GM18868 (cell line): ENCODE measurements around the gene FBXO15.
A peak's percentile ranks its signal among the peaks of the same experiment; 100 is the strongest.

Experiments
- ATAC-seq: cut with Tn5 transposase; IDR thresholded peaks from one replicate; pipeline ENCODE4 v1.9.1; 2021; ENCODE audit warnings: mild to moderate bottlenecking, moderate library complexity; ENCODE audit not compliant: unreplicated experiment

Gene FBXO15

DNA sequence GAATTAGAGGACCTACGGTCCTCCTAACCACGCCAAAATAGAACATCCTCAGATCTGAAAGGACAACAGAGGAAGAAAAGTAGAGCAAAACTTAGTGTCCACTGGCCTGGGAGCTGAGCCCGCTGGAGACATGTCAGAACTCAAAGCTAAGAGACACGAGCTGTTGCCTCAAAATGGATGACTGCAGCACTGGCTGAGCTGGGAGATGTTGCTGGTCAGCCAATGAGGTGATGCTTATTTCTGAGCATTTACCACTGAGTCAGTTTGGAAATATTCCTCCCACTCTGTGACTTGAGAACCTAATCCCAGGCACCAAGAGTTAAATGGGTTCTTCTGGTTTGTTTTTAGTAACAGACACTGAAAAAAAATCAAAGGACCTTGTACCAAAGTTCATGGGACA lies 32.6 kb downstream of the FBXO15 start:
- ATAC-seq, result no peak

DNA sequence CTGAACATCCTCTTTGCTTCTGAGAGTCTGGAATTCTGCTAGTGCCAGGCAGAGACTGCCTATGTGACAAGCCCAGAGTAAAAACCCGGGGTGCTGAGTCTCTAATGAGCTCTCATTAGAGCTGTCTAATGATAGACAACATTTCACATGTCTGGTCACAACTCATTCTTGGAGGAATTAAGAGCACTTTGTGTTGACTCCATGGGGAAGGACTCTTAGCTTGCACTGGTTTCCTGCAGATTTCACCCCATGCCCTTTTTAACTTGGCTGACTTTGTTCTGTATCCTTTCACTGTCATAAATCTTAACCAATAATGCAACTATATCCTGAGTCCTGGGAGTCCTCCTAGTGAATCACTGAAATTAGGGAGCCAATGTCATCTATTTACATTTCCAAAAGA lies 33.5 kb downstream of the FBXO15 start:
- no peak for ATAC-seq

DNA sequence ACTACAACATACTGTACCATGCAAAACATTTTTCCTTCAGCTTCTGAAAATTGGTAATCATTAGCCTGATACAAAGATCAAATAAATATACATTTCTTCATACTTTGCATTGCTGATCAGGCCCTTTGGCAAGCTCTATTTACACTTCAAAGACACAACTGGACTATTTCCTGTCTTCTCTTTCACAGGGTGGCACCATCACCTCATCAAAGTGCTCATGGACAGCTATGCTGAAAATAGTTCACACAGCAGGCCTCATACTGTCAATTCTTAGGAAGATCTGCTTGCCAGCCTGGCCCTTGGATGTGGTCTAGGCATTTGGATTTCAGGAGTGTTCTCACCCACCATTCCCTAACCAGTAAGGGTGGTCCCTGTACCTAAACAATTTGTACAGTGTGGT lies 33.9 kb downstream of the FBXO15 start:
- ATAC-seq, result no peak

DNA sequence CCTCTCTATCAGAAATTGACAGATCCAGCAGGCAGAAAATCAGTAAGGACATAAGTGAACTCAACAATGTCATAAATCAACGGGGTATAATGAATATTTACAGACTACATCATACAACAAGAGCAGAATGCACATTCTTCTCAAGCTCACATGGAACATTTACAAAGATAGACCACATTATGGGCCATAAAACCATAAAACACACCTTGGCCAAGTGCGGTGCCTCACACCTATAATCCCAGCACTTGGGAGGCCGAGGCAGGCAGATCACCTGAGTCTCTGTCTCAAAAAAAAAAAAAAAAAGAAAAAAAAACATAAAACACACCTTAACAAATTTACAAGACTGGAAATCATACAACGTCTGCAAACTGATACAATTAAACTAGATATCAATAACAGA lies 36.7 kb downstream of the FBXO15 start:
- no peak for ATAC-seq

DNA sequence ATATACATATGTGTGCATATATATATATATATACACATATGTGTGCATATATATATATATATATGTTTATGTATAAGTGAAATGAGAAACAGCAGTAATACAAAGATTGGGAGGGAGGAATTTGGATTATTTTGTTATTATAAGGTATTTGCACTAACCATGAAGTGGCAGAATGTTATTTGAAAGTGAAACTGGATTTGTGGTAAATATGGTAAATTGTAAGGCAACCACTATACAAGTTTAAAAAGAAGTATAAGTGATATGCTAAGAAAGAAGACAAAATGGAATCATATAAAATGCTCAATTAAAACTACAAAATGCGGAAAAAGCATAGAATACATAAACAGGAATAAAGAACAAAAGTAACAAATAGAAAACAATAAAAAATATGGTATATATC lies 37.5 kb downstream of the FBXO15 start:
- ATAC-seq, result no peak

DNA sequence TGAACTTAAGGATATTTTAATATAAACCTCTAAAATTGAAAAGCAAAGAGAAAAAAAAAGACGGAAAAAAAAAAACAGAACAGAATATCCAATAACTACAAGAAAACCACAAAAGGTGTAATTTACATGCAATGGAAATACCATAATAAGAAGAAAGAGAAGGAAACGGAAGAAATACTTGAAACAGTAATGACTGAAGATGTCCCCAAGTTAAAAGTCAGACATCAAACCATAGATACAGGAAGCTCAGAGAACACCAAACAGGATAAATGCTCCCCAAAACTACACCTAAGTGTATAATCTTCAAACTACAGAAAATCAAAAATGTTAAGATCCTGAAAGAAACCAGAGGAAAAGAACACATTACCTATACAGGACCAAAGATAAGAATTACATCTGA lies 39.2 kb downstream of the FBXO15 start:
- ATAC-seq, result no peak

DNA sequence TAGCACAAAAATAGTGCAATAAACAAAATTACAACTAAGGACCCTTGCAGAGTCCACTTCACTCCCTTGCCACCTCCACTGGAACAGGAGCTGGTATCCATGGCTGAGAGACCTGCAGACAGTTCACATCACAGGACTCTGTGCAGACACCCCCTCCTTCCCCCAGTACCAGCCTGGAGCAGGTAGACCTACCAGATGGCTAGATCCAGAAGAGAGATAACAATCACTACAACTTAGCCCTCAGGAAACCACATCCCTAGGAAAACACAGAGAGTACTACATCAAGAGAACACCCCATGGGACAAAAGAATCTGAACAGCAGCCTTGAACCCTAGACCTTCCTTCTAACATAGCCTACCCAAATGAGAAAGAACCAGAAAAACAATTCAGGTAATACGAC lies 49.8 kb downstream of the FBXO15 start:
- ATAC-seq, result no peak

DNA sequence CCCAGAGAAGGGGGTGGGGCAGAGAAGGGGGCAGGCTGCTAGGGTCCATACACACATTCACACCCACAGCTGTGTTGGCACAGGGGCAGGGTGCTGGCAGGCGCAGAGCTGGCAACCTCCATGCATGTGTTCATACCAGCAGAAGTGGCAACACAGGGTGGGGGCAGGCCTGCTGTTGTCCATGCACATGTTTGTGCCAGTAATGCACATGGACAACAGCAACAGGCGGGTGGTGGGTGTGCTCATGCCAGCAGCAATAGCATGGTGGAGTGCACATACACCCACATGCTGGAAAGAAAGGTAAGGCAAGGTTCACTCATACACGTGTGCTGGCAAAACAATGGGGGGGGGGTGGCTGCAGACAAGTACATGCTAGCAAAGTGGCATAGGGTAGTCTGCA lies 54.7 kb downstream of the FBXO15 start:
- ATAC-seq, result no peak

DNA sequence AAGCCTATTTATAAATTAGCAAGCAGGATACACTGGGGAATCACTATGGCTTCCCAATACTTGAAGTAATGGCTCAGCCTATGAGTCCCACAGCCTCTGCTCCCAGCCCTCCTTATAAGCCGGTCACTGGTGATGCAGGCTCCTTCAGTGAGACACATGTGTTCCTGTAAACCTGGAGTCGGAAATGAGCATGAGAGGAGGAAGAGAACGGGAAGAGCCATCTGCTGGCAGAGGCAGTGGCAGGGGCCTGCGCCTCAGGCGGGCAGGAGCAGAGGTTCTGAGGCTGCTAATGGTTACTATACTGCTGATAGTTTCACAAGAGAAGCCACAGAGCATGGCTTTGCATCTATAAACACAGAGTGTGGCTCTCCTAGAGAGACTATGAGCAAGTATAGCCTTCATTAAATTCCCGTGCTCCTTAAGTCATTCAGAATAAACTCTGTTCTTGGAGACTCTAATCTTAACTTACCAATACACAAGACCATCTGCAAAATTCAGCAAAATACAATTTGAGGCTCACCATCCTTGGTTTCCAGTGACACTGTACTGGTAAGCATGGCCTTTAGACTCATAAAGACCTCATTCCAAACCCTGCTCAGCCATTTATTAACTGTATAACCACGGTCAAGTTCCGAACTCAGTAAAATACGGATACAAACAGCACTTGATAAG lies 63.3 kb downstream of the FBXO15 start:
- ATAC-seq, result no peak

DNA sequence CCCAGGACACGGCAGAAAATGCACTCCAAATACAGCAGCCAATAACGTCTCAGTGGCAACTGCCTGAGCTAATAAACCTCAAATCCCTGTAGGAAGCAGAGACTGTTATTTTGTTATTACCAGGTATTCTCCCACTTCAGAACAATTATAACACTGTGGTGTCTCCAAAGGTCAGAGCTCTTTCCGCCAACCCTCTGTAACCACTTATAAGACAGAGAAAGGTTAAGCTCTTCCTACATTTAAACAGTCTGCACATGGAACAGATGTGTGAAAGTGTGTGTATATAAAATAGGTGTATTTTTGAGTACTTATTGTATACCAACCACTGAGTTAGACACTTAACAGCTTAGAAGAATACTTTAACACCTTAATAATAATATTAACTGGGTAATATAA lies 64.1 kb downstream of the FBXO15 start:
- ATAC-seq, result no peak

DNA sequence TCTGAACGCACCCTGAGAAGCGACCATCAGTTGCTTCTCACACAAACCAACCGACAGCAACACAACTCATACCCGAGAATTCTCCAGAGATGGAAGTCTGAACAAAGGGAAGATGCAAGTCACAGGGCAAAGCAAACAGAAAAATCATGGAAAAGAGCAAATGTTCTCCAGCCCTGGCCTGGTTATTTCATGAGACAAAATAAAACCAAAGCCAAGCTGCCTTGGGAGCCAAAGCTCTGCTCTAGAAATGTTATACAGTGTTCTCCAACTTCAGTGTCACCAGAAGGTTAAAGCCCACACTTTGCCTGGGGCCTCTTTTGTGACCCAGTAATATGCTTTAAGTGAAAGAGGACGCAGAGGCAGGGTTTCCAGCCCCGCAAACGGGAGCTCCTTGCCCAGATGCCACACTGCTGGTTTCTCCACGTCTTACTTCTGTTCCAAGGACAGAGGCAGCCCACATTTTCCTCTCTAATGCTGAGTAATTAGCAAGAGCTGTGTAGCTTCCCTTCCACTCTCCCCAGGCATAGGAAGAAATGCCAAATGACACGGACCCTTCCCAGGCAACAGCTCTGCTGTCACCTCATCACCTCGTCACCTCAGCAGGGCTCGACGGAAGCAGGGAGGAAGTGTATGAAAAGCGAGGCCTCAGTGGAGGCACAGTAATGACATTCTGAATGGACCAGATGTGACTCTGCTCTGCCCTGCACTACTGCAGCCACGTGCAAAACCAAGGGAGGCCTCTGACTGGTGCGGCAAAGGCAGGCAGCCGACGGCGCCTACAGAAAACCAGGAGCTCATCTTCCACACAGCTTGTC lies 64.7 kb downstream of the FBXO15 start:
- peak; percentile 3 for ATAC-seq

DNA sequence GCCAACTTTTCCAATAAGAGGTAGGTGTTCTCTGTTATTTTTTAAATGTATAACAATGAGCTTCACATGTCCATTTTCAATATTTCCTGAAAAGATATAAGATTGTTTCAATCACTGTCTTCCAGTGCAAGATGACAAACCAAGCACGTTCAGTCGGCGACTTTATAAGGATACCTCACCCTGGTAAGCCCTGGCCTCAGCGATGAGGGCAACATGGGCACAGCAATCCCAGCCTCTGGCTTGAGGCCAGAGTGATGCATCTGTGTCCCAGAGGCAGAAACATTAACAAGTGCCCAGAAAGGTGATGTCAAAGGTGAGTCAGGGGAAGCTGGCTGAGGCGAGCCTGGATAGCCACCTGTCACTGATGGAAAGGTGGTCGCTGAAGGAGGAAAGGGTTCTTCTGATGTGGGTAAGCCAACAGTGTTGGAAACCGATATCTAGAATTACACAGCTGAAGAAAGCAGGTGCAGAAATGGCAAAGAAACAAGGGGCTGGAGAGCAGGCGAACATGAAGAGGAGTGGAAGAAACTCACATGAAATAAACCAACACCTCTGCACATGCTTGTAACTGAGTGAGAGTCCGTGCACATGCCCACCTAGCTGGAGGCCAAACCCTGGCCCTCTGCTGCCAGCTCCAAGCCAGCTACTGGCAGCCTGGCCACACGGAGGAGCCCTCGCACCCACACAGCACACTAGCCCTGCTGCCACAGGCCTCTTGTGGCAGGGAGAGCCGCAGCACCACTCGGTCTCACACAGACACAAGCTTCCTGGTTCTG lies 65.5 kb downstream of the FBXO15 start:
- peak; percentile 97 for ATAC-seq

DNA sequence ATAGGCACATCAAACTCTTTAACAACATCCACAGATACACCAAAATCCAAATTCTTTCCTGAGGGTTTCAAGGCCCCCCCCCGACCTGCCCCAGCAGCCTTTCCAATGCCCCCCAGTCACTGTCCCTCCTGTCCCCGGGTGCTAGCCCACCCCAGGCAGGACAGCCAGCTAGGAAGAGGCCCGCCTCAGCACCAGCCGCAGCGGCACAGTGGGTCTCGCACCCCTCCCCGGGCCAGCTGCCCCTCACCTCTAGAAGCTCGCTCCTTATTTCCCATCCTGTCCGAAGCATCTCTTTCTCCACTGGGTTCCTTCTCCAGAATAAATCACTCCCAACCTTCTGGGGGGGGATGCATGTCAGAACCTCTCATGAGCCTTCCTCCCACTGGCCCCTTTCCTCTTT lies 69.4 kb downstream of the FBXO15 start:
- ATAC-seq, result no peak

DNA sequence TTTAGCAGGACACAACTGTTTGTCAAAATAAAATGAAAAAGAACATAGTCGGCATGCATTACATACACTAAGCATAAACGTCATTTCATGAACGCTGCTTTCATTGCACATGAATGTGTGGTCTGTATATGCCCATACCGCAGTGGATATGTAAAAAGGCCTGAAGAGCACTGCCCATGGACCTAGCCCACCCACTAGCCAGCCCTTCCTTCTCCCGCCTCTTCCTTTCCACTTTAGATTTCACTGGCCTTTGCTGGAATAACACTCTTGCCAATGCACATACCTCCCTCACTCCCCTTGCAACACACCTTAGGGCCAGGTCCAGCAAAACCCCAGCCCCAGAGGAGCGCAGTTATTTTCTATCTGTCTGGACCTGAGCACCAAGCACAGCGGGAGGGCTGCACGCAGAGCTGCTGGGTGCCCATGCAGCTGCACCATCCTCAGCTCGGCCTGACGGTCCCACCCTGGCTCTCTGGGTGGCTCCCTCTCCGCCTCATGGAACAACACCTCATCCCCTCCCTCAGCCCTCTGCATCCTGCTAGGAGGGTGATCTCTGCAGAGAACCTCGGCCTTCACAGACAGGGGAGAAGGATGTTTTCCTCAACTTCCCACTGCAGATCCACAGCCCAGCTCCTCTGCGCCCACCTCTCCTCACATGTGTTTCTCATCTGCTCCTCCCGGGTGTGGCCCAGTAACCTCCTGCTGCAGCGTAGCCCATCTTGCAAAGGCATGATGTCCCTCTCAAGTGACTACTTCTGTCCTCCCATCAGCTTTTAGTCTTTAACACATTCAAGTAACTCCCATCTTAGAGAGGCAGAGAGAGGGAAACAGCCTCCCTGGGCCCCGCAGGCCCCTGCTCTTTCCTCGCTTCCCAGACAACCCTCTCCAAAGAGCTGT lies 72.7 kb downstream of the FBXO15 start:
- ATAC-seq, result no peak

DNA sequence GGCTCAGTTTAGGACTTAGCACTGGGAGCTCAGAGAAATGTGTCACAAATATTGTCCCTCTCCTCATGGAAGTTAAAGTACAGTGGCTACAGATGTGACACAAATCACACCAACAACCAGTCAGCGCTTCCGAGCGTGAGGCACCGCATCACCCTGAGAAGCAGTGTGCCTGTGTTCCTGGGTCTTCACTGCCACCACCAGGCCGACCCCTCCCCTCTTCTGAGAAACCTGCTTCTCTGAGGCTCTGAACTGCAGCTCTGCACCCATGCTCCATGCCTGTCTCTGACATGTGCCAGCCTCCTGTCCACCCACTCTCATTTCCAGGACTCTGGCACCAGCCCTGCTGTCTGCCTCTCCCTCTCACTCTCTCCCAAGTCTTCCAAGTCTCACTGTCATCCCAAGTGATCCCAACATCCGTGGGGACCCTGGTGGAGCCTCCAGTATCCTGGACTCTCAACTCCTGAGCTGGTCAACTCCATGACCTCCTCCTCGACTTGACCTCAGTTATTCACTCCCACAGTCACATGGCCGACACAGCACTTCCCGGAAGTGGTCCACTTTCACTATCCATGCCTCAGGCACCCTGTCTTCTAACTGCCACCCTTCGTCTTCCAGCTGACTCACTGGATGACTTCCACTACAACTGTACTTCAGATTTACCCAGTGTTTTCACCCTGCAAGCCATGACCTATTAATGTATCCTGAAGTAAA lies 73.5 kb downstream of the FBXO15 start:
- ATAC-seq, result no peak

DNA sequence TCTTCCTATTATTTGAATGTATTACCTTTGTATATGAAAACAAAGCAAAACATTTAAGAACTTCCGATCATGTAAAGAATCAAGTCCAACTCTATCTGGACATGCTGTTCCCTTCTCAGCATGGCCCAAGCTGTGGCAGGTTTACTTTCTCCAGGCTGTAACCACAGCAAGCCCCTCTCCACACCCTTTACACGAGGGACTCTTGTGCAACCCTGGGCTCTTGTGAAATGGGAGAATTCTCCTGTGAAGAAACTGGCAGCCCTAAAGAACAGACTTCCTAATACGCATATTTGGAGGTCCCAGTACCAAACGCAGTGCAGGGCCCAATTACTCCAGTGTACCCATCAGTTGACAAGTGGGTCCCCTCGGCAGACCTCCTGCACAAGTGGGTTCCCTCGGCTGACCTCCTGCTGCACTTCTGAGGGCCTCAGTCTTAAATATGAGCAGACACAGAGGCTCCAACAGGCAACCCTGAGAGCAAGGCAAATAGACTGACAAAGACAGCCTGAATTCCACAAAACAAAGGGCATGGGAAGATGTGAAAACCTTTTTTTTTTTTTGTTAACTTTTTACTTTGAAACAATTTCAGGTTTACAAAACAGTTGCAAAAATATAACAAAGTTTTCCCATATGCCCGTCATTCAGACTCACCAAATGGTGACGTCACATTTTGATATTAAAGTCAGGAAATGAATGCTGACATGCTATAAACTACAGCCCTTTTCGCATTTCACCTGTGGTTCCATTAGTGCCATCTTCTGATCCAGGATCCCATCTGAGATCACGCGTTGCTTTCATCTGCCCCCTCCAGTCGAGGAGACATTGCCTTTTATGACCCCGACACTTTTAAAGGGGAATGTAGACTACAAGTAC lies 78.2 kb downstream of the FBXO15 start:
- ATAC-seq, result no peak

DNA sequence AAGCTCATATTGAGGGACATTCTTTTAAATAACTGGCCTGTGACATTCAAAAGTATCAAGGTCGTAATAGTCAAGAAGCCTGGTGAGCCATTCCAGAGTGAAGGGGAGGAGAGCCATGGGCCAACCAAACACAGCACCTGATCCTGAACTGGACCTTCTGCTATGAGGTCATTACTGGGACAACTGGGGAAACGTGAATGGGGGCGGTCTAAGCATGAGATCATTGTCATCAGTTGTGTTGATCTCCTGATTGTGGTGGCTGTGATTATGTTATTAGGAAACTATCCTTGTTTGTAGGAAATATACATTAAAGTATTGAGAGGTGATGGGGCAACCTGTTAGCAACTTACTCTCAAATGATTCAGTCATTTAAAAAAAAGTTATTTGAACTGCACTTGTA lies 79.3 kb downstream of the FBXO15 start:
- no peak for ATAC-seq

DNA sequence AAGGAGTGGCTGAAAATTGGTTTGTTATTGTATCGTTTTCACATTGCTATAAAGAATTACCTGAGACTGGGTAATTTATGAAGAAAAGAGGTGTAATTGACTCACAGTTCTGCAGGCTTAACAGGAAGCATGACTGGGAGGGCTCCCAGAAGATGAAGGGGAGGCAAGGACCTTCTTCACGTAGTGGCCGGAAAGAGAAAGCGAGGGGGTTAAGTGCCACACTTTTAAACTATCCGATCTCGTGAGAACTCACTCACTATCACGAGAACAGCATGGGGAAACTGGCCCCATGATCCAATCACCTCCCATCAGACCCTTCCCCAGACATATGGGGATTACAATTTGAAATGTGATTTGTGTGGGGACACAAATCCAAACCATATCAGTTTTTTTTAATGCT lies 81.6 kb downstream of the FBXO15 start:
- ATAC-seq, result no peak

DNA sequence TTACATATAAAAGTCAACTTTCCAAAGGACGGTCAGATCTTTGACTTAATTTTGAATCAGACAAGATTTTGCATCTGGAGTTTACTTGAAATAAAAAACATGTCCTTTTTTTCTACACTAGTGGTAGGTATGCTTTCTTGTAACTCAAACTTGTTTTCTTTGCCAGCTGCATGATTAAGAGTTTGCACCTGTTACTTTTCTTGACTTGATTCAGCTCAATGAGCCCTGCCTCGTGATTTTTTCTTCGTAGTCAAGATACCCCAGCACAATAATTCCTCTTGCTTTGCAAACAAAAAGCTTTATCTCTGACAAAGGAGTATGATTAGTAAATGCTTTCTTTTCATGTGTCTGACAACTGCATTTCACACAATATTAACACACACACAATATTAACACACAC lies 82.3 kb downstream of the FBXO15 start:
- ATAC-seq, result no peak
